Lower leg skin (tissue), 3 donors: ENCODE results near the gene MMS22L.

Source experiments
- POLR2A ChIP-seq, 2 donors: fragments of 450-650 bp; IDR thresholded peaks; one replicate each; pipeline ENCODE4 v1.6.1; 2016 to 2017; ENCODE audit warnings: antibody characterized with exemption in 2 of 2, mild to moderate bottlenecking in 1 of 2, moderate library complexity in 1 of 2
- TF ChIP-seq, protein P1 (sequence below), 3 donors: fragments of 450-650 bp; IDR thresholded peaks; one replicate each; pipeline ENCODE4 v1.5.1; 2016; ENCODE audit warnings: antibody characterized with exemption in 3 of 3, mild to moderate bottlenecking in 3 of 3, moderate library complexity in 2 of 3

DNA sequence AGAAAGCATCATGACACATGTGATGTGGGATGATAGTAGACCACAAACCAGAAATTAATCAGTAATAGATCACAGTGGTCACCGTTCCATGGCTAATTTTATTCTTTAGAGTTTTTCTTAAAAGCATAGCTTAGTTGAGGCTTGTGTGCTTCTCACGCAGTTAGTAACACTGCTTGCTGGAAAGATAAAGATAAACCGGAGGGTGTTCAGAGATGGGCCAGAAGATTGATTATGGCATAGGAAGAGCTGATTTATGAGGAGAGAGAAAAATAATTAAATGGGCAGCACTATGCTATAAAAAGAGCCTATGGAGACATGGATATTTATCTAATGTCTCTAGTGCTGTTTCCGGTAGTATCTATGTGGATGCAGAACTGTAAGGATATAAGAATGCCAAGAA lies 173.6 kb downstream of the MMS22L start:
- no peak for TF ChIP-seq POLR2A (IDR thresholded peaks at IDR 0.05)
- TF ChIP-seq, protein P1, sequence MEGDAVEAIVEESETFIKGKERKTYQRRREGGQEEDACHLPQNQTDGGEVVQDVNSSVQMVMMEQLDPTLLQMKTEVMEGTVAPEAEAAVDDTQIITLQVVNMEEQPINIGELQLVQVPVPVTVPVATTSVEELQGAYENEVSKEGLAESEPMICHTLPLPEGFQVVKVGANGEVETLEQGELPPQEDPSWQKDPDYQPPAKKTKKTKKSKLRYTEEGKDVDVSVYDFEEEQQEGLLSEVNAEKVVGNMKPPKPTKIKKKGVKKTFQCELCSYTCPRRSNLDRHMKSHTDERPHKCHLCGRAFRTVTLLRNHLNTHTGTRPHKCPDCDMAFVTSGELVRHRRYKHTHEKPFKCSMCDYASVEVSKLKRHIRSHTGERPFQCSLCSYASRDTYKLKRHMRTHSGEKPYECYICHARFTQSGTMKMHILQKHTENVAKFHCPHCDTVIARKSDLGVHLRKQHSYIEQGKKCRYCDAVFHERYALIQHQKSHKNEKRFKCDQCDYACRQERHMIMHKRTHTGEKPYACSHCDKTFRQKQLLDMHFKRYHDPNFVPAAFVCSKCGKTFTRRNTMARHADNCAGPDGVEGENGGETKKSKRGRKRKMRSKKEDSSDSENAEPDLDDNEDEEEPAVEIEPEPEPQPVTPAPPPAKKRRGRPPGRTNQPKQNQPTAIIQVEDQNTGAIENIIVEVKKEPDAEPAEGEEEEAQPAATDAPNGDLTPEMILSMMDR (IDR thresholded peaks at IDR 0.05): no peak
